Measurements from ENCODE around the gene UGT1A4. TPM values are rescaled to one million over a fixed set of nuclear protein-coding genes. Genes with fewer than 3 reads are reported as not detected.

Gene UGT1A4
- total and polyA plus RNA-seq, 9 of the 15 experiments (the other 6 are each of a cell fraction or from before 2014, with no cell fraction given): not detected

DNA sequence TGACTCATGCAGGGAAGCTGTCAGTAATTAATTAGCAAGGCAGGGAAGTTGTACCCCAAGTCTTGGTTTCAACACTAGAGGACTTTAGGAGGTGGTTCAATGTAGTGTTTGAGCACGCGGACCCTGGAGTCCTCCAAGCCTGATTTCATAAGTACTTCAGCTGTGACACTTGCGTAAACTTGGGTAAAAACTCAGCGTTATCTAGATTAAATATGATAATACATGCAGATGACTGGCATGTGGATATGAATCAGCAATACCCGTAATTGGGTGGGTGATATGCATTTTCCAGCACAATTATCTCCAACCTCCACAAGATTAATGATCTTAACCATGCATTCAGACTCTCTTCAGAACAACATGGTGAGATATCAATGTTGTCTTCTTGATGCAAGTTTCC is 31.6 kb upstream of the UGT1A4 start:
- no peak overlapping the region for H3K27ac ChIP-seq (ENCODE audit: extremely low read depth, low read depth, low read length)
- DNase-seq (ENCODE audit: extremely low read depth in 1 of 4, low spot score in 3 of 4) (no peak), FAIRE-seq (no peak), ATAC-seq (no peak)
- H3K4me3 ChIP-seq: no peak overlapping the region
- intact Hi-C loops (cut with micrococcal nuclease): no loop called here
- H3K36me3 ChIP-seq (ENCODE audit: control insufficient read depth, insufficient read depth, low read length): no peaks in the 10 kb centered on the region
- CTCF ChIA-PET (ENCODE audit: low intra/inter-chr PET ratio): no interaction called here
- H3K79me2 ChIP-seq (ENCODE audit: control insufficient read depth, insufficient read depth, low read length): no peaks in the 10 kb centered on the region
- no TSS peak for BruUV-seq (replicated peaks)
- H3K27me3 ChIP-seq (ENCODE audit: control insufficient read depth in 2 of 2, insufficient read depth in 2 of 2, low read length in 2 of 2): peaks cover 0 to 8% of the 10 kb centered on the region in 2 experiments; a peak in 2 of 5 replicates
- no peak overlapping the region for H2AFZ ChIP-seq (ENCODE audit: low read depth, low read length)
- POLR2A ChIA-PET: no interaction called here
- H3K9me3 ChIP-seq (replicated peaks; ENCODE audit: control insufficient read depth, insufficient read depth, low read depth, low read length): no peaks in the 10 kb centered on the region
- H3K9ac ChIP-seq (ENCODE audit: insufficient read depth in 1 of 2, low read depth in 2 of 2, low read length in 2 of 2): no peak overlapping the region
- H3K4me2 ChIP-seq (ENCODE audit: insufficient read depth, low read length): no peak overlapping the region
- in situ Hi-C loops (cut with MboI): no loop called here
- H3K4me1 ChIP-seq (replicated peaks in 1 of 2; ENCODE audit: control insufficient read depth in 2 of 2, insufficient read depth in 2 of 2, low read length in 2 of 2): no peaks in the 10 kb centered on the region
- no peaks in the 10 kb centered on the region for H3K9me1 ChIP-seq (ENCODE audit: control insufficient read depth, insufficient read depth, low read length)
- TF ChIP-seq SETDB1 (IDR thresholded peaks at IDR 0.05; ENCODE audit: low read length) (no peak), PURB (CRISPR knock-in tag; IDR thresholded peaks at IDR 0.05; ENCODE audit: low read depth) (no peak), ZKSCAN8 (CRISPR knock-in tag; IDR thresholded peaks at IDR 0.05) (no peak), ZNF280A (IDR thresholded peaks at IDR 0.05; ENCODE audit: low read depth, partially characterized antibody) (no peak), ATF1 (CRISPR knock-in tag; IDR thresholded peaks at IDR 0.05) (no peak), ATF1 (tag; IDR thresholded peaks at IDR 0.05) (no peak), ZNF76 (CRISPR knock-in tag; IDR thresholded peaks at IDR 0.05; ENCODE audit: borderline replicate concordance) (no peak), ZNF79 (CRISPR knock-in tag; IDR thresholded peaks at IDR 0.05; ENCODE audit: low read depth) (no peak), CEBPG (CRISPR knock-in tag; IDR thresholded peaks at IDR 0.05) (no peak), CEBPG (tag; conservative IDR thresholded peaks at IDR 0.05 in 1 of 2, IDR thresholded peaks at IDR 0.05 in 1 of 2) (no peak), CBX5 (IDR thresholded peaks at IDR 0.05; ENCODE audit: borderline replicate concordance, low read depth) (no peak), ZBTB43 (CRISPR knock-in tag; IDR thresholded peaks at IDR 0.05) (no peak), EGR1 (conservative IDR thresholded peaks at IDR 0.05) (no peak), POU5F1 (IDR thresholded peaks at IDR 0.05; ENCODE audit: borderline replicate concordance, low read depth, low read length, partially characterized antibody) (no peak), POLR2A (conservative IDR thresholded peaks at IDR 0.05) (no peak), BCOR (IDR thresholded peaks at IDR 0.05) (no peak), MTF1 (CRISPR knock-in tag; IDR thresholded peaks at IDR 0.05; ENCODE audit: borderline replicate concordance) (no peak), ZNF212 (CRISPR knock-in tag; IDR thresholded peaks at IDR 0.05) (no peak)
- TF ChIP-seq, protein P1, sequence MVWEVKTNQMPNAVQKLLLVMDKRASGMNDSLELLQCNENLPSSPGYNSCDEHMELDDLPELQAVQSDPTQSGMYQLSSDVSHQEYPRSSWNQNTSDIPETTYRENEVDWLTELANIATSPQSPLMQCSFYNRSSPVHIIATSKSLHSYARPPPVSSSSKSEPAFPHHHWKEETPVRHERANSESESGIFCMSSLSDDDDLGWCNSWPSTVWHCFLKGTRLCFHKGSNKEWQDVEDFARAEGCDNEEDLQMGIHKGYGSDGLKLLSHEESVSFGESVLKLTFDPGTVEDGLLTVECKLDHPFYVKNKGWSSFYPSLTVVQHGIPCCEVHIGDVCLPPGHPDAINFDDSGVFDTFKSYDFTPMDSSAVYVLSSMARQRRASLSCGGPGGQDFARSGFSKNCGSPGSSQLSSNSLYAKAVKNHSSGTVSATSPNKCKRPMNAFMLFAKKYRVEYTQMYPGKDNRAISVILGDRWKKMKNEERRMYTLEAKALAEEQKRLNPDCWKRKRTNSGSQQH (CRISPR knock-in tag; IDR thresholded peaks at IDR 0.05): no peak
- 7% methylated on average over 5 of the region's 5 CpGs for WGBS (ENCODE audit: insufficient coverage, low coverage, missing lambda C conversion rate)
- H4K20me1 ChIP-seq (replicated peaks; ENCODE audit: control insufficient read depth, insufficient read depth, low read length): no peaks in the 10 kb centered on the region; the same call in 1 of the 2 replicates

Measured in K562 (cell line).